HUDEP-2 (cell line): Measurements from ENCODE around the gene ELF5.

Source experiments
- DNase-seq, 76 experiments: peaks; one replicate each; lab custom pipeline; 2025; ENCODE audit not compliant: unreplicated experiment in 76 of 76; lab: John Stamatoyannopoulos, UW

Gene ELF5

GRCh38 chr11:34493926-34494595, 19.5 kb downstream of the ELF5 start:
- no peak for DNase-seq

GRCh38 chr11:34493468-34493867, 20.1 kb downstream of the ELF5 start:
- DNase-seq: no peak

DNA sequence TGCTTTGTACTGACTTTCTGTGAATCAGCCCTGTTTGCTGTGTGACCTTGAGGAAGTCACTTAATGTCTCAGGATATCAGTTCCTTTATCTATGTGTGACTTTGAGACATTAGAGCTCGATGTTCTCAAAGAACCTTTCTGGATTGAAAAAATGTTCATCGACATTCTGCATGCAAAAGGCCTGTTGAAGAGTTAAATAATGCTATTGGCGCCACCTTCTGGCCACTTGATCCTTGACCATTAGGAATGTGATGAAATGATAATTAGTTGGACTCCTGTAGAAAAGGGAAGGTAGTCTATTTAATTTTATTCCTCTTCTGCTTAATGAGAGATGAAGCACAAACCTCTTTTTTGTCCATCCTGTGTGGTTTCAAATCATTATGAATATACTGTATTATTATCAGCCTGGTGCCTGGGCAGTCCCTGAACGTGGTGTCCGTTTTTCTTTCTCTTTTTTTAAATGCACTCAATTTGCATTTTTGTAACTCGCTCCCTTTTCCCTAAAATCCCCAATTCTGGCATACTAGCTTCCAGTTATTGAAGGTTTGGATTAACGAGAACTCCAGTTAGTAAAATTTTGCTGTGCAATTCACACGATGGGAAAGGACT, 20.7 kb downstream of the ELF5 start:
- DNase-seq: peak in 52 of 76 experiments; percentile 5 to 58 (median 26)

- DNase-seq: no peak
Observed at GRCh38 chr11:34490304-34490703, 23.3 kb downstream of the ELF5 start.

DNA sequence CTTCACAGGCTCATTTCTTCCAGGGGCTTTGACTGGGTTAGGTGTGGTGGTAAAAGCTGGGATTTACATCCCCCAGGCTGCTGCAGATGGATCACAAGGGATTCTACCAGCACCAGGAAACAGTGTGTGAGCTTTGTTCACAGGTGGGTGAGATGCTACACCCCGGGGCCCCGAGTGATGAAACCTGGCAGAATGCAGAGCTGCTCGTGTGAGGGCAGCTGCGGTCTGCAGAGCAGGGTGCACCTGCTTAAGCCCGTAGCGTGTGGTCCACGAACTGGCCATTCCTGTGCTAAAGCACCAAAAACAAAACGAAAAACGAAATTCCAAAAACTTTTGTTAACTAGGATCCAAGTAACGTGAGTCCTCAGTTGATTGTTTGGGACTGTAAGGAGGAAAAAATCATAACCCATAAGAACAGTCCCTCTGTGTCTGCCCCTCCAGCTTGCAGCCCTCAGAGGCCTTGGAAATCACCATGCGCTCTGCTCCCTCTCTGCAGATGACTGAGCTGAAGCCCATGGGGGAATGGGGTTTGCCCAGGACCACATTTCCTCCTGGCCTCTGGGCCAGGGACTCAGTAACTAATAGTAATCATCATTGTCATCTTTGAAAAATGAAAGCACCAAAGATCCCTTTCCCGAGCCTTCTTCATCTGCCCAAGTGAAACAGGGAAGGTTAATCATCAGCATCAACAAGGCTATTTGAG, 24.6 kb downstream of the ELF5 start:
- DNase-seq: no peak

- DNase-seq: no peak
Observed at GRCh38 chr11:34487430-34487829, 26.2 kb downstream of the ELF5 start.

DNA sequence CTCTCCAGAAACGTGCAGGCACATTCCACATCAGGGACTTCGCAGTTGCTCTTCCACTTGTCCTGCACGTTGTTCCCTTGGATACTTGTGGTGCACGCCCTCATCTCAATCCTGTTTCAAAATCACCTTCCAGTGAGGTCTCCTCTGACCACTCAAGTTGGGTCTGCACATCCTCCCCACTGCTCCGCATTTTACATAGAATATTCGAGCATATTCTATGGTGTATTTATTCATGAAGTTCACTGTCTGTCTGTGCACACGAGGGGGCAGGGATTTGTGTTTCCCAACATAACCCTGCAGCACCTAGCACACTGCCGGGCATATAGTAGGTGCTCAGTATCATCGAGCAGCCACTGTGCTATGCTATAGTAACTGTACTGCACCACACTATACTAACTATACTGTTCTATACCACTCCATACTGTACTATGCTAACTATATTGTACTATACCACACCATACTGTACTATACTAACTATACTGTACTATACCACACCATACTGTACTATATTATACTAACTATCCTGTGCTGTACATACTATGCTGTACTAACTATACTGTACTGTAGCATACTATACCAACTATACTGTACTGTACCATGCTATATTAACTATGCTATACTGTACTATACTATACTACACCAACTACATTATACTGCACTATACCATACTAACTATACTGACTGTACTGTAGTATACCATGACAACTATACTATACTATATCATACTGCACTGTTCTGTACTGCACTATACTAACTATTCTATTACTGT, 30.3 kb downstream of the ELF5 start:
- no peak for DNase-seq

DNA sequence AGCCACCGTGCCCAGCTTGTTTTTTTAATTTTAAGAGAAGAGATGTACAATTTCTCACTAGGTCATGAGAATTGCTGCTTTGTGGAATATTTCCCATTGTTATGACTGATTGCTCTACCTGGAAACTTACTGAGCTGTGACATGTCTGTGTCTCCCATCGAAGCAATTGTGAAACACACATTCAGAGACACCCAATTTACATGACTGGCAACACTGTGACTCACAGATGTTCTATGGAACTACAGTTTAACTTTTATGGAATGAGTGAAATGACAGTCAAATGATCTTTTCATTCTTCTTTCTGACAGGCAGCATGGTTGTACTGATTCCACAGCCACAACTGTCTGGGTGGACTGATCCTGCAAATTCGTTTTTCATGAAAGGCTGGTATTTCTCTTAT, 32.3 kb downstream of the ELF5 start:
- no peak for DNase-seq

DNA sequence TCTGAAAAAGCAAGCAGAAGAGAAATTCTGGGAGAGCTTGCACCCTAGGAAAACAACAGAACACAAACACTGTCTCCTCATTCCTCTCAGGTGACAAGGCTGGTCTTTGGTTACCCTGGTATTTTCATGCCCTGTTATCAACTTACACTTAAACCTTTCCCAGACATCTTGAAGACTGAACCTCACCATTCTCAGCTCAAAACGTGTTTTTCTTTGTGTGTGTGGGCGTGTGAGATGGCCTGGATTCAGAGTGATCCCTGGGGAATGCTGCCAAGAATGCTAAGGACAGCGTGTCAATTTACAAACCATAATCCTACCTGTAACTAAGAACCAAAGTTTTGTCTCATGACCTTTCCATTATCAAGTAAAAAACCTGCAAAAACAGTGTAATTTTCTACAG, 33.3 kb downstream of the ELF5 start:
- no peak for DNase-seq

DNA sequence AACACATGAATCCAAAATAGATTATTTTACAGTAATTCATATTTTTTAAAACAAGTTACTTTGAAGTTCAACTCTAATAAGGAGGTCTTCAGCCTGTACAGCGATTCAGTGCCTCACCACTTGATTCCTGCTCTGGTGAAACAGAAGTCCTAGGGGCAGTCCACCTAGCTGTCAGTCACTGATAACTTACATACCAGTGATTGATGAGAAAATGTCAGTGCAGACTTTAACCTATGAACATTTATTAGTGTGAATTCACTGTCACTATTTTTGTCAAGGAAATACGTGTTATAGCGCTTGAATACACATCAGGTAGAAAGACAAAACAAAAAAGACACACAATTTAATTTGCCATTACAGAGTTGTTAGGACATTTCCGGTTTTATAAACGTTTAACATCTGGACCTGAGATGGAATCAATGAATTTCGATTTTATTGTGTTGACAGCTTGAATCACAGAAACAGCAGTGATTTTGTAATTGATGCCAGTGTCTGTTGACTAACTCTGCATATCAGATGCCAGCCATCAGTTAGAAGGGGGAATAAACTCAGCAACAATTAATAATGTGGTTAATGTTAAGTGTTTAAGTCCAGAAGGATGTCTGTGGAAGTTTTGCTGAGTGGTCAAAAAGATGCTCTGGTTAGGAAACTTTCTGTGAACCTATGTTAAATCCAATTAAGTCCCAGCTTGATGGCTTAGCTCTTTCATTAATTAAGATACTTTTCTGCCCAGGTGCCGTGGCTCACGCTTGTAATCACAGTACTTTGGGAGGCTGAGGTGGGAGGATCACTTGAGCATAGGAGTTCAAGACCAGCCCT, 34.5 kb downstream of the ELF5 start:
- no peak for DNase-seq

DNA sequence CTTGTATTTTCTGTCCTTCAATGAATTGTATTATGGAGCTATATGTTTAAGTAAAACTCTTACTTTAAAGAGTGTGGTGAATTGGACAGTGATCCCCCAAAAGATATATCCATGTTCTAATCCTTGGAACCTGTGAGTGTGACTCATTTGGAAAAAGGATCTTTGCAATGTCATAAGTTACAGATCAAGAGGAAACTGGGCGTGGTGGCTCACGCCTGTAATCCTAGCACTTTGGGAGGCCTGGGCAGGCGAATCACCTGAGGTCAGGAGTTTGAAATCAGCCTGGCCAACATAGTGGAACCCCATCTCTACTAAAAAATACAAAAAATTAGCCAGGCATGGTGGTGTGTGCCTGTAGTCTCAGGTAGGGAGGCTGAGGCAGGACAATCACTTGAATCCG, 36.7 kb downstream of the ELF5 start:
- no peak for DNase-seq

DNA sequence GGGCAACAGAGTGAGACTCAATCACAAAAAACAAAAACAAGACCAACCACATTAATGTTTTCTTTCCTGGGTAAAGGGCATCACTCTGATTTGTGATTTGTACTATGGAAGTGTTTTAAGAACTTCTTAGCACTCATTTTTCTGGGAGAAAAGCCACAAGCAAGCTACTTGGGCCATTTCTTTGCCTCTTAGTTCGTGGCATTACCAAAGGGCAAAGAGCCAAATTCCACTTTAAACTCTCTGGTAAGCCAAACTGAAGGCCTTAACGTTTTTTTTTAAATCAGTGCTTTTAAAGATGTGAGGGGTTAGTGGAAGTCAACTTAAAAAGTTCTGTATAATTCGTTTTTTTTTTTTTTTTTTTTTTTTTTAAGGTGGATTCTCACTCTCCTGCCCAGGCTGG, 37.9 kb downstream of the ELF5 start:
- no peak for DNase-seq

- DNase-seq: no peak
Observed at GRCh38 chr11:34473603-34474169, 39.9 kb downstream of the ELF5 start.

DNA sequence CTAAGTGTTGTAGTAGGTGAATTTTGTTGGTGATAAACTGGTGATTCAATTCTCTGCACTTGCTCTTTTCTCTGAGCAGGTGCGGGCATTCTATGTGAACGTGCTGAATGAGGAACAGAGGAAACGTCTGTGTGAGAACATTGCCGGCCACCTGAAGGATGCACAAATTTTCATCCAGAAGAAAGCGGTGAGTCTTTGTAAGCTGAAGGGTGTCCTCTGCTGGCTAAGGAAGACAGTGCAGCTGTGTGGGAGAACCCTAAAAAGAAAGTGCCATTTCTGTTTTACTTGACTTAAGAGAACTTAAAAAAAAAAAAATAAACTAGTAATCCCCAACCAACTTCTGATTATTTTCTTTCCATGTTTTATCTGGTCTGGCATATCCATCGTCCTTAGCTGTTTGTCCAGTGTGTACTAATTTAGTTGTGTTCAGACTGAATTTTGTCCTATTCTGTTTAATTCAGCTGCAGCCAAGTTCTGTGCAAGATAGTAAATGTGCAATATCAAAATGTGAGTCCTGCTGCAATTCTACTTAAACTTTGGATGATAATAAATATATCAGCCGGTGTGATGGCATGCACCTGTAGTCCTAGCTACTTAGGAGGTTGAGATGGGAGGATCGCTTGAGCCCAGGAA, 45.3 kb downstream of the ELF5 start:
- DNase-seq: peak in 34 of 76 experiments; percentile 3 to 54 (median 19)

- DNase-seq: no peak
Observed at GRCh38 chr11:34466802-34467488, 46.6 kb downstream of the ELF5 start.

GRCh38 chr11:34464591-34465051, 49.0 kb downstream of the ELF5 start:
- peak in 45 of 76 experiments; percentile 7 to 79 (median 31) for DNase-seq

GRCh38 chr11:34461215-34461614, 52.4 kb downstream of the ELF5 start:
- no peak for DNase-seq

- no peak for DNase-seq
Observed at GRCh38 chr11:34460278-34460677, 53.3 kb downstream of the ELF5 start.
